Keratinocyte (primary cell): ENCODE data around the gene TRAFD1. TPM values are rescaled to one million over a fixed set of nuclear protein-coding genes. Genes with fewer than 3 reads are reported as not detected.
A peak's percentile ranks its signal among the peaks of the same experiment; 100 is the strongest.

Source experiments
- DNase-seq: peaks from one replicate; pipeline ENCODE4 v3.0.0-alpha.2; 2011; ENCODE audit warnings: low read depth, missing footprints, low spot score
- FAIRE-seq: peaks from 2 replicates; lab custom pipeline; 2011; peaks lifted over from hg19 to GRCh38; lab: Jason Lieb, UNC
- H2AFZ ChIP-seq: 2 replicates; pipeline ENCODE4 v1.6.0; 2012; ENCODE audit warnings: low read length, control low read depth, inconsistent platforms; ENCODE audit not compliant: control insufficient read depth
- H3K27ac ChIP-seq: 2 replicates; pipeline ENCODE4 v1.5.1; 2011; ENCODE audit warnings: low read length; ENCODE audit not compliant: control insufficient read depth, insufficient read depth
- H3K27me3 ChIP-seq: 3 replicates; pipeline ENCODE4 v1.6.0; 2011; ENCODE audit warnings: low read length; ENCODE audit not compliant: control insufficient read depth, insufficient read depth; ENCODE audit errors: extremely low read depth
- H3K36me3 ChIP-seq, 2 experiments: 2 replicates in 1 of 2; 3 replicates in 1 of 2; pipeline ENCODE4 v1.5.1; 2011; ENCODE audit warnings: low read length in 2 of 2, mild to moderate bottlenecking in 1 of 2; ENCODE audit not compliant: control insufficient read depth in 2 of 2, insufficient read depth in 2 of 2; ENCODE audit errors: extremely low read depth in 1 of 2
- H3K4me1 ChIP-seq: 3 replicates; pipeline ENCODE4 v1.5.1; 2011; ENCODE audit warnings: low read length; ENCODE audit not compliant: control insufficient read depth, insufficient read depth; ENCODE audit errors: extremely low read depth
- H3K4me2 ChIP-seq: 3 replicates; pipeline ENCODE4 v1.6.0; 2011; ENCODE audit warnings: low read depth, low read length; ENCODE audit not compliant: control insufficient read depth, insufficient read depth; ENCODE audit errors: extremely low read depth
- H3K4me3 ChIP-seq, 3 experiments: fragments of 200-600 bp in 1 of 3; sonication (generic) in 1 of 3; 2 replicates in 2 of 3; 3 replicates in 1 of 3; pipeline ENCODE4 v1.5.1; 2011 to 2016; ENCODE audit warnings: low read length in 3 of 3, mild to moderate bottlenecking in 3 of 3, control low read depth in 2 of 3, inconsistent platforms in 1 of 3, low read depth in 1 of 3, mixed read lengths in 1 of 3, mixed run types in 1 of 3, moderate library complexity in 1 of 3; ENCODE audit not compliant: control insufficient read depth in 2 of 3, insufficient read depth in 2 of 3; ENCODE audit errors: extremely low read depth in 1 of 3
- H3K79me2 ChIP-seq: 2 replicates; pipeline ENCODE4 v1.6.0; 2012; ENCODE audit warnings: low read length; ENCODE audit not compliant: control insufficient read depth, insufficient read depth
- H3K9ac ChIP-seq: 3 replicates; pipeline ENCODE4 v1.6.0; 2011; ENCODE audit warnings: low read length; ENCODE audit not compliant: control insufficient read depth, insufficient read depth; ENCODE audit errors: extremely low read depth
- H3K9me1 ChIP-seq: 3 replicates; pipeline ENCODE4 v1.6.0; 2011; ENCODE audit warnings: low read length; ENCODE audit not compliant: control insufficient read depth, insufficient read depth; ENCODE audit errors: extremely low read depth
- H3K9me3 ChIP-seq: 2 replicates; pipeline ENCODE4 v1.5.1; 2012; ENCODE audit warnings: low read depth, low read length; ENCODE audit not compliant: control insufficient read depth
- H4K20me1 ChIP-seq: 3 replicates; pipeline ENCODE4 v1.6.0; 2011; ENCODE audit warnings: low read length; ENCODE audit not compliant: control insufficient read depth, insufficient read depth; ENCODE audit errors: extremely low read depth
- CTCF ChIP-seq, 3 experiments: IDR thresholded peaks in 1 of 3; conservative IDR thresholded peaks in 1 of 3; optimal IDR thresholded peaks in 1 of 3; 2 replicates in 2 of 3; 3 replicates in 1 of 3; pipeline versions ENCODE3 to v1.5.1; 2011; ENCODE audit warnings: low read length in 3 of 3, mild to moderate bottlenecking in 3 of 3, moderate library complexity in 2 of 3, control low read depth in 1 of 3, inconsistent platforms in 1 of 3; ENCODE audit not compliant: insufficient read depth in 2 of 3; ENCODE audit errors: extremely low read depth in 1 of 3
- EZH2 ChIP-seq: IDR thresholded peaks from one replicate; pipeline ENCODE4 v1.6.1; 2012; ENCODE audit warnings: inconsistent platforms, mild to moderate bottlenecking, low read length, moderate library complexity
- dilution Hi-C: fragments of 300-500 bp; cut with MboI; formaldehyde crosslinking; loops from one replicate; pipeline ENCODE4 v1.7.0; 2020; ENCODE audit warnings: low sequenced_read_pairs; ENCODE audit not compliant: extremely low pct_ligation_motif_present
- polyA plus RNA-seq, 5 experiments: library from polyadenylated mRNA; depleted of rRNA in 3 of 5; stranded (reverse) in 3 of 5; stranded (forward) in 1 of 5; unstranded in 1 of 5; fragments of >200 nt; gene quantifications; 1 replicate in 1 of 5; 2 replicates in 3 of 5; 3 replicates in 1 of 5; pipeline versions ENCODE4 v1.2.1 to v1.2.3, GENCODE V29; 2011 to 2012; ENCODE audit warnings: missing spikeins in 2 of 5, low read depth in 1 of 5, low replicate concordance in 1 of 5

Gene TRAFD1
- polyA plus RNA-seq, 1 donor (not counting 4 experiments of a cell fraction or from before 2014, with no cell fraction given): 25.6 TPM

- no peaks in the 10 kb centered on the region for H3K9me3 ChIP-seq
- no peak overlapping the region for H3K27ac ChIP-seq
- dilution Hi-C loops: no loop called here
- H4K20me1 ChIP-seq: no peaks in the 10 kb centered on the region
- H3K9ac ChIP-seq: no peak overlapping the region
- H3K9me1 ChIP-seq: peaks cover 2% of the 10 kb centered on the region
- TF ChIP-seq EZH2 (no peak), CTCF (optimal IDR thresholded peaks at IDR 0.05 in 1 of 3, IDR thresholded peaks at IDR 0.05 in 1 of 3, conservative IDR thresholded peaks at IDR 0.05 in 1 of 3; ENCODE audit: extremely low read depth in 1 of 3, insufficient read depth in 2 of 3, low read length in 3 of 3) (no peak)
- FAIRE-seq (peak; percentile 34), DNase-seq (peak; percentile 32)
- no peaks in the 10 kb centered on the region for H3K27me3 ChIP-seq
- H2AFZ ChIP-seq: no peak overlapping the region
- H3K36me3 ChIP-seq: peaks cover 25 to 50% of the 10 kb centered on the region in 2 experiments
- no peak overlapping the region for H3K4me2 ChIP-seq
- H3K4me3 ChIP-seq: no peak overlapping the region
- H3K4me1 ChIP-seq: peaks cover 10% of the 10 kb centered on the region
- H3K79me2 ChIP-seq: no peaks in the 10 kb centered on the region
Measured at GRCh38 chr12:112148031-112148513, 22.7 kb downstream of the TRAFD1 start.

DNA sequence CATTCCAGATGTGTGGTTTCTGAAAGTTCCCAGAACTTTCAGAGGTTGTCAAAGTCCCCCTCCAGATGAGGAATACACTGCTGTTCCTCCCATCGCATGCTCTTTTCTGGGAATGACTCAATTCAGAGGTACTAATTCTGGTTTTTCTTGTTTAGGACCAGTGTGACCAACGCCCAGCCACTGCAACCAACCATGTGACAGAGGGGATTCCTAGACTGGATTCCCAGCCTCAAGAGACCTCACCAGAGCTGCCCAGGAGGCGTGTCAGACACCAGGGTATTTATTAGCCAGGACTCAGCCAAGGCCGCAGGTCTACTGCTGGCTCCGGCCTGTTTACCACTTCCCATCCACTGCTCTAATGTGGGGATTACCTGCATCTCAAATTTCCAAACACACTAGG lies 24.2 kb downstream of the TRAFD1 start:
- Histone ChIP-seq H3K27me3 (no peaks in the 10 kb centered on the region), H3K4me3 (no peak overlapping the region), H3K9ac (no peak overlapping the region), H3K79me2 (no peaks in the 10 kb centered on the region), H2AFZ (no peak overlapping the region), H3K4me2 (no peak overlapping the region), H3K9me3 (no peaks in the 10 kb centered on the region), H3K27ac (peak overlapping the region; percentile 32), H3K4me1 (peaks cover 10% of the 10 kb centered on the region), H3K36me3 (peaks cover 23 to 53% of the 10 kb centered on the region in 2 experiments), H4K20me1 (no peaks in the 10 kb centered on the region), H3K9me1 (peaks cover 2% of the 10 kb centered on the region)
- FAIRE-seq (no peak), DNase-seq (no peak)
- TF ChIP-seq EZH2: no peak
- TF ChIP-seq CTCF (optimal IDR thresholded peaks at IDR 0.05 in 1 of 3, IDR thresholded peaks at IDR 0.05 in 1 of 3, conservative IDR thresholded peaks at IDR 0.05 in 1 of 3; ENCODE audit: extremely low read depth in 1 of 3, insufficient read depth in 2 of 3, low read length in 3 of 3): no peak
- dilution Hi-C loops: no loop called here
